Small intestine (tissue), 7 donors: ENCODE results near the gene OTUD5. TPM values are rescaled to one million over a fixed set of nuclear protein-coding genes. Genes with fewer than 3 reads are reported as not detected.
"Not testable (repeated sequence)": the region's sequence is repeated elsewhere in the genome, so short reads cannot be mapped to it uniquely, and the experiment has no call there.

ENCODE experiments used
- DNase-seq, 2 donors: peaks; one replicate each; pipeline versions ENCODE4 v3.0.0 to v3.0.0-alpha.2; 2013
- FAIRE-seq: peaks from 2 replicates; lab custom pipeline; 2012; peaks lifted over from hg19 to GRCh38; lab: Jason Lieb, UNC
- H3K27ac ChIP-seq, 3 donors: one replicate each; pipeline ENCODE4 v1.5.1; 2013; ENCODE audit warnings: low read length in 2 of 3, mild to moderate bottlenecking in 2 of 3, control low read depth in 1 of 3, inconsistent platforms in 1 of 3, low read depth in 1 of 3, moderate library complexity in 1 of 3
- H3K27me3 ChIP-seq, 3 donors: one replicate each; pipeline ENCODE4 v1.6.1; 2013; ENCODE audit warnings: low read length in 3 of 3, inconsistent platforms in 1 of 3; ENCODE audit not compliant: control insufficient read depth in 3 of 3, insufficient read depth in 3 of 3
- H3K36me3 ChIP-seq, 3 donors: one replicate each; pipeline ENCODE4 v1.6.1; 2013; ENCODE audit warnings: low read length in 3 of 3, inconsistent platforms in 1 of 3, low read depth in 1 of 3, mild to moderate bottlenecking in 1 of 3, moderate library complexity in 1 of 3; ENCODE audit not compliant: control insufficient read depth in 3 of 3, insufficient read depth in 2 of 3
- H3K4me1 ChIP-seq, 3 donors: one replicate each; pipeline ENCODE4 v1.6.1; 2013; ENCODE audit warnings: low read length in 2 of 3, inconsistent platforms in 1 of 3, low read depth in 1 of 3, mild to moderate bottlenecking in 1 of 3, moderate library complexity in 1 of 3; ENCODE audit not compliant: control insufficient read depth in 3 of 3, insufficient read depth in 2 of 3
- H3K4me3 ChIP-seq, 3 donors: one replicate each; pipeline ENCODE4 v1.5.1; 2013; ENCODE audit warnings: low read length in 3 of 3, control low read depth in 1 of 3, inconsistent platforms in 1 of 3, low read depth in 1 of 3, mild to moderate bottlenecking in 1 of 3, moderate library complexity in 1 of 3
- H3K9me3 ChIP-seq, 2 donors: one replicate each; pipeline ENCODE4 v1.6.1; 2013; ENCODE audit warnings: low read depth in 1 of 2, low read length in 1 of 2; ENCODE audit not compliant: control insufficient read depth in 2 of 2, insufficient read depth in 1 of 2
- WGBS, 3 donors: extraction: QIAGEN DNeasy Blood & Tissue Kit; methylation state at CpG; one replicate each; pipeline ENCODE4 v1.1.7; 2013; 5-methylcytosine and 5-hydroxymethylcytosine counted together
- polyA plus RNA-seq, 4 donors: library from polyadenylated mRNA; stranded (reverse) in 3 of 4; unstranded in 1 of 4; fragments of 200-250 nt in 3 of 4; fragments of 120-200 nt in 1 of 4; gene quantifications; one replicate each; pipeline versions ENCODE4 v1.2.1 to v1.2.3, GENCODE V29; 2013
- donor health status: healthy with polysubstance abuse.
- donor health status: control.
- donor health status: control.
- donor health status: Bipolar disorder and iron deficiency.
- donor health status: healthy.

OTUD5 gene
- polyA plus RNA-seq, 4 donors = 28.3 to 57.5 (median 42.3) TPM

GRCh38 chrX:48891402-48892288, 65.8 kb downstream of the OTUD5 start:
- peak; percentile 91 to 92 for DNase-seq
- Histone ChIP-seq H3K27ac (peak overlapping the region; percentile 65 to 77 (median 67)), H3K27me3 (no peaks in the 10 kb centered on the region), H3K4me3 (peak overlapping the region; percentile 41 to 65 (median 48)), H3K9me3 (no peaks in the 10 kb centered on the region), H3K4me1 (peaks cover 0 to 10% (median 5%) of the 10 kb centered on the region in 3 donors), H3K36me3 (peaks cover 0 to 26% (median 4%) of the 10 kb centered on the region in 3 donors)
- no peak for FAIRE-seq
- WGBS, 3 donors = 2 to 43% (median 12%) methylated on average over 38 to 68 of the region's 68 CpGs

GRCh38 chrX:48890934-48891401, 66.4 kb downstream of the OTUD5 start:
- peaks cover 0 to 26% (median 4%) of the 10 kb centered on the region in 3 donors for H3K36me3 ChIP-seq
- H3K4me3 ChIP-seq = peak overlapping the region; percentile 41 to 65 (median 48)
- H3K27me3 ChIP-seq = no peaks in the 10 kb centered on the region
- DNase-seq (peak in 1 of 2 donors; percentile 16), FAIRE-seq (no peak)
- no peaks in the 10 kb centered on the region for H3K9me3 ChIP-seq
- H3K27ac ChIP-seq = peak overlapping the region; percentile 65 to 77 (median 66)
- 1 to 31% (median 17%) methylated on average over 20 to 35 of the region's 35 CpGs for WGBS, 3 donors
- peaks cover 0 to 5% (median 0%) of the 10 kb centered on the region in 3 donors for H3K4me1 ChIP-seq

- Histone ChIP-seq H3K4me3 (peak overlapping the region in 2 of 3 donors; percentile 48 to 65), H3K9me3 (no peaks in the 10 kb centered on the region), H3K36me3 (peaks cover 0 to 22% (median 4%) of the 10 kb centered on the region in 3 donors), H3K4me1 (peaks cover 0 to 5% (median 0%) of the 10 kb centered on the region in 3 donors), H3K27me3 (no peaks in the 10 kb centered on the region), H3K27ac (peak overlapping the region in 1 of 3 donors; percentile 66)
- DNase-seq (no peak), FAIRE-seq (no peak)
- WGBS, 3 donors = 17 to 44% (median 26%) methylated on average over 11 to 15 of the region's 15 CpGs
Measured at GRCh38 chrX:48890296-48890925, 67.0 kb downstream of the OTUD5 start.

GRCh38 chrX:48886586-48886985, 70.8 kb downstream of the OTUD5 start:
- WGBS, 3 donors = 80 to 94% (median 91%) methylated on average over 4 to 5 of the region's 5 CpGs
- not testable (repeated sequence) for H3K36me3 ChIP-seq, DNase-seq, H3K4me3 ChIP-seq, H3K27ac ChIP-seq, H3K9me3 ChIP-seq, H3K4me1 ChIP-seq, H3K27me3 ChIP-seq, FAIRE-seq

GRCh38 chrX:48883729-48884128, 73.7 kb downstream of the OTUD5 start:
- Histone ChIP-seq H3K4me3 (no peak overlapping the region), H3K27me3 (no peaks in the 10 kb centered on the region), H3K36me3 (no peaks in the 10 kb centered on the region), H3K4me1 (no peaks in the 10 kb centered on the region), H3K9me3 (no peaks in the 10 kb centered on the region), H3K27ac (no peak overlapping the region)
- no peak for DNase-seq
- no peak for FAIRE-seq
- 72 to 74% (median 74%) methylated on average over 10 of the region's 10 CpGs for WGBS, 3 donors

GRCh38 chrX:48876944-48877343, 80.5 kb downstream of the OTUD5 start:
- H3K27me3 ChIP-seq, FAIRE-seq, DNase-seq, H3K4me3 ChIP-seq, H3K36me3 ChIP-seq, H3K27ac ChIP-seq, H3K9me3 ChIP-seq, H3K4me1 ChIP-seq: not testable (repeated sequence)
- 59 to 73% (median 61%) methylated on average over 4 of the region's 4 CpGs for WGBS, 3 donors

Other genes starting within 250 kb of the OTUD5 start
- gene GLOD5, start 195.9 kb downstream of the OTUD5 start, polyA plus RNA-seq = 10 to 100 TPM in 3 of 4 donors, 1 to 10 TPM in 1; 4.4 to 56.1 (median 22.1) TPM
- under 1 TPM in 2 of 4 donors, not detected in 2; 0.09 to 0.32 TPM for gene GATA1, start 171.0 kb downstream of the OTUD5 start, polyA plus RNA-seq
- 100 to 1,000 TPM in 2 of 4 donors, 10 to 100 TPM in 2; 51.5 to 110 (median 102) TPM for gene HDAC6, start 155.5 kb downstream of the OTUD5 start, polyA plus RNA-seq
- under 1 TPM in 2 of 4 donors, not detected in 2; 0.07 to 0.09 TPM for gene ERAS, start 131.1 kb downstream of the OTUD5 start, polyA plus RNA-seq
- 10 to 100 TPM in 2 of 4 donors, 1 to 10 TPM in 1, under 1 TPM in 1; 0.67 to 97.5 (median 13.5) TPM for gene PCSK1N, start 122.0 kb downstream of the OTUD5 start, polyA plus RNA-seq
- 10 to 100 TPM; 43.3 to 72.5 (median 66.1) TPM for gene TIMM17B, start 59.8 kb downstream of the OTUD5 start, polyA plus RNA-seq
- gene PQBP1, start 59.7 kb downstream of the OTUD5 start, polyA plus RNA-seq = 100 to 1,000 TPM in 2 of 4 donors, 10 to 100 TPM in 2; 77.8 to 186 (median 109) TPM
- 10 to 100 TPM in 2 of 4 donors, 1 to 10 TPM in 2; 8.1 to 31.5 (median 19.1) TPM for gene SLC35A2, start 46.0 kb downstream of the OTUD5 start, polyA plus RNA-seq
- gene PIM2, start 38.6 kb downstream of the OTUD5 start, polyA plus RNA-seq = 10 to 100 TPM in 2 of 4 donors, 1 to 10 TPM in 2; 2.9 to 35.1 (median 9.8) TPM
- gene KCND1, start 14.2 kb upstream of the OTUD5 start, polyA plus RNA-seq = 1 to 10 TPM in 2 of 4 donors, under 1 TPM in 2; 0.27 to 1.7 (median 0.78) TPM
- 10 to 100 TPM; 18.1 to 43.1 (median 26.5) TPM for gene GRIPAP1, start 44.7 kb upstream of the OTUD5 start, polyA plus RNA-seq
- 10 to 100 TPM; 23.3 to 27.4 (median 23.6) TPM for gene TFE3, start 85.8 kb upstream of the OTUD5 start, polyA plus RNA-seq
- gene CCDC120, start 101.4 kb upstream of the OTUD5 start, polyA plus RNA-seq = 10 to 100 TPM in 3 of 4 donors, 1 to 10 TPM in 1; 5.7 to 26.8 (median 14.4) TPM
- 10 to 100 TPM in 1 of 4 donors, 1 to 10 TPM in 3; 1.3 to 12.8 (median 5.6) TPM for gene PRAF2, start 116.4 kb upstream of the OTUD5 start, polyA plus RNA-seq
- gene WDR45, start 122.3 kb upstream of the OTUD5 start, polyA plus RNA-seq = 100 to 1,000 TPM in 1 of 4 donors, 10 to 100 TPM in 3; 47.3 to 122 (median 73.1) TPM
- gene GPKOW, start 166.1 kb upstream of the OTUD5 start, polyA plus RNA-seq = 10 to 100 TPM; 17.6 to 22.2 (median 19.6) TPM
- gene MAGIX, start 205.2 kb upstream of the OTUD5 start, polyA plus RNA-seq = 1 to 10 TPM; 3.1 to 10.0 (median 6.4) TPM
- 100 to 1,000 TPM in 2 of 4 donors, 10 to 100 TPM in 2; 47.6 to 189 (median 112) TPM for gene PLP2, start 214.3 kb upstream of the OTUD5 start, polyA plus RNA-seq
- gene PRICKLE3, start 228.8 kb upstream of the OTUD5 start, polyA plus RNA-seq = 1 to 10 TPM; 3.6 to 6.8 (median 5.5) TPM
- 10 to 100 TPM in 1 of 4 donors, 1 to 10 TPM in 3; 2.2 to 33.5 (median 7.0) TPM for gene SYP, start 242.6 kb upstream of the OTUD5 start, polyA plus RNA-seq